SKM-1 treated with dmso at 0.1 percent for 144 hours (cell line): ENCODE data around the gene USP8.
"Not testable (repeated sequence)": the region's sequence is repeated elsewhere in the genome, so short reads cannot be mapped to it uniquely, and the experiment has no call there.

Source experiments
- DNase-seq: peaks from one replicate; lab custom pipeline; 2025; ENCODE audit not compliant: unreplicated experiment; lab: John Stamatoyannopoulos, UW

The USP8 gene

GRCh38 chr15:50438251-50438650 is 14.0 kb downstream of the USP8 start:
- DNase-seq = no peak

- DNase-seq = no peak
Measured at GRCh38 chr15:50440932-50441331, 16.7 kb downstream of the USP8 start.

- no peak for DNase-seq
Measured at GRCh38 chr15:50452927-50453326, 28.7 kb downstream of the USP8 start.

- no peak for DNase-seq
Measured at GRCh38 chr15:50458348-50459112, 34.3 kb downstream of the USP8 start.

GRCh38 chr15:50463423-50464358 is 39.5 kb downstream of the USP8 start:
- no peak for DNase-seq

- no peak for DNase-seq
Measured at GRCh38 chr15:50471072-50471471, 46.9 kb downstream of the USP8 start.

- DNase-seq = no peak
Measured at GRCh38 chr15:50476143-50476542, 51.9 kb downstream of the USP8 start.

GRCh38 chr15:50484781-50485180 is 60.6 kb downstream of the USP8 start:
- DNase-seq = no peak

- DNase-seq = no peak
Measured at GRCh38 chr15:50485389-50485788, 61.2 kb downstream of the USP8 start.

- DNase-seq = no peak
Measured at GRCh38 chr15:50487287-50487686, 63.1 kb downstream of the USP8 start.

GRCh38 chr15:50493625-50494024 is 69.4 kb downstream of the USP8 start:
- DNase-seq = no peak

GRCh38 chr15:50494547-50494946 is 70.3 kb downstream of the USP8 start:
- not testable (repeated sequence) for DNase-seq

GRCh38 chr15:50496692-50497091 is 72.5 kb downstream of the USP8 start:
- no peak for DNase-seq

- no peak for DNase-seq
Measured at GRCh38 chr15:50500352-50500751, 76.1 kb downstream of the USP8 start.

- DNase-seq = no peak
Measured at GRCh38 chr15:50501815-50502214, 77.6 kb downstream of the USP8 start.

GRCh38 chr15:50503144-50503543 is 78.9 kb downstream of the USP8 start:
- DNase-seq = no peak

- not testable (repeated sequence) for DNase-seq
Measured at GRCh38 chr15:50505656-50506055, 81.5 kb downstream of the USP8 start.

GRCh38 chr15:50506121-50506520 is 81.9 kb downstream of the USP8 start:
- no peak for DNase-seq

- no peak for DNase-seq
Measured at GRCh38 chr15:50513001-50513400, 88.8 kb downstream of the USP8 start.

- DNase-seq = no peak
Measured at GRCh38 chr15:50519740-50520425, 95.7 kb downstream of the USP8 start.

- DNase-seq = no peak
Measured at GRCh38 chr15:50523851-50524251, 99.6 kb downstream of the USP8 start.
